GM18498 (cell line): Measurements from ENCODE around the gene DEAF1.
"Not testable (repeated sequence)": the region's sequence is repeated elsewhere in the genome, so short reads cannot be mapped to it uniquely, and the experiment has no call there.

Source experiments
- ATAC-seq: cut with Tn5 transposase; IDR thresholded peaks from one replicate; pipeline ENCODE4 v1.9.1; 2021; ENCODE audit warnings: mild to moderate bottlenecking, moderate library complexity; ENCODE audit not compliant: unreplicated experiment

Gene DEAF1

GRCh38 chr11:702462-703461, 7.7 kb upstream of the DEAF1 start:
- ATAC-seq, result no peak

- no peak for ATAC-seq
Observed at GRCh38 chr11:701741-702461, 6.9 kb upstream of the DEAF1 start.

GRCh38 chr11:699753-700152, 4.7 kb upstream of the DEAF1 start:
- ATAC-seq, result no peak

GRCh38 chr11:699116-699508, 4.1 kb upstream of the DEAF1 start:
- ATAC-seq, result no peak

GRCh38 chr11:698493-699115, 3.6 kb upstream of the DEAF1 start:
- no peak for ATAC-seq

- ATAC-seq, result no peak
Observed at GRCh38 chr11:697811-698311, 2.8 kb upstream of the DEAF1 start.

- ATAC-seq, result no peak
Observed at GRCh38 chr11:696955-697491, 2.0 kb upstream of the DEAF1 start.

GRCh38 chr11:695538-696248, 671 bp upstream of the DEAF1 start, which contains the start of gene TMEM80:
TSS of gene TMEM80 (plus strand) at chr11:695816. CDS start at chr11:695828, 12 bp downstream.
- ATAC-seq, result peak; percentile 73

GRCh38 chr11:695288-695537, 191 bp upstream of the DEAF1 start:
- no peak for ATAC-seq

- ATAC-seq, result no peak
Observed at GRCh38 chr11:693887-694562, 997 bp downstream of the DEAF1 start.

- no peak for ATAC-seq
Observed at GRCh38 chr11:693415-693831, 1.6 kb downstream of the DEAF1 start.

- ATAC-seq, result no peak
Observed at GRCh38 chr11:692824-693414, 2.1 kb downstream of the DEAF1 start.

- ATAC-seq, result no peak
Observed at GRCh38 chr11:691710-692590, 3.1 kb downstream of the DEAF1 start.

GRCh38 chr11:690738-691633, 4.0 kb downstream of the DEAF1 start:
- no peak for ATAC-seq

- not testable (repeated sequence) for ATAC-seq
Observed at GRCh38 chr11:690244-690643, 4.8 kb downstream of the DEAF1 start.

- ATAC-seq, result no peak
Observed at GRCh38 chr11:689625-690024, 5.4 kb downstream of the DEAF1 start.

GRCh38 chr11:688681-689080, 6.3 kb downstream of the DEAF1 start:
- ATAC-seq, result no peak

GRCh38 chr11:687751-688150, 7.3 kb downstream of the DEAF1 start:
- no peak for ATAC-seq
